Left colon (tissue), 2 donors: ENCODE results near the gene ROBO3. TPM values are rescaled to one million over a fixed set of nuclear protein-coding genes. Genes with fewer than 3 reads are reported as not detected.

Experiments
- ATAC-seq: fragments of 200-7000 bp; cut with Tn5 transposase; one replicate; pipeline ENCODE4 v1.9.1; 2020; ENCODE audit warnings: mild to moderate bottlenecking, moderate library complexity
- DNase-seq, 2 donors: peaks; one replicate each; pipeline ENCODE4 v3.0.0-alpha.2; 2020
- intact Hi-C, 2 donors: fragments of 100-400 bp; cut with DNase I in 1 of 2; cut with micrococcal nuclease in 1 of 2; formaldehyde crosslinking; loops; one replicate each; pipeline versions ENCODE4 v1.11.2 to v1.14.0; 2022; cut with DNase I, micrococcal nuclease
- total RNA-seq, 2 donors: library from RNA; stranded (reverse); fragmentation: NEBNext Ultra II Directional; extraction: Animal tissue kit (Norgen Biotek cat#: 25700); gene quantifications; one replicate each; pipeline ENCODE4 v1.2.1, GENCODE V29; 2021
- donor health status: DM: no; HTN: no; CAD: no.
- donor health status: DM: yes; HTN: yes; CAD: no.

ROBO3 gene
- total RNA-seq, 2 donors from 2014 or later: 9.2 to 12.0 TPM

- intact Hi-C loops: no loop called here
- DNase-seq: no peak
- ATAC-seq: no peak
Observed at GRCh38 chr11:124886978-124887666, 21.9 kb downstream of the ROBO3 start.

GRCh38 chr11:124887667-124888013, 22.4 kb downstream of the ROBO3 start:
- DNase-seq (no peak), ATAC-seq (no peak)
- intact Hi-C loops: no loop called here

- ATAC-seq (no peak), DNase-seq (no peak)
- intact Hi-C loops: no loop called here
Observed at GRCh38 chr11:124889191-124890091, 24.2 kb downstream of the ROBO3 start.

GRCh38 chr11:124890151-124890550, 24.9 kb downstream of the ROBO3 start:
- no peak for DNase-seq
- ATAC-seq: no peak
- intact Hi-C loops: no loop called here

GRCh38 chr11:124890683-124891372, 25.6 kb downstream of the ROBO3 start:
- DNase-seq (no peak), ATAC-seq (no peak)
- intact Hi-C loops: no loop called here

GRCh38 chr11:124891373-124891861, 26.2 kb downstream of the ROBO3 start:
- ATAC-seq (no peak), DNase-seq (no peak)
- intact Hi-C loops: no loop called here

- intact Hi-C loops: no loop called here
- ATAC-seq (no peak), DNase-seq (no peak)
Observed at GRCh38 chr11:124892146-124892545, 26.9 kb downstream of the ROBO3 start.

- intact Hi-C loops: no loop called here
- DNase-seq (no peak), ATAC-seq (no peak)
Observed at GRCh38 chr11:124892750-124893454, 27.7 kb downstream of the ROBO3 start.

GRCh38 chr11:124893781-124894401, 28.7 kb downstream of the ROBO3 start:
- DNase-seq: no peak
- no peak for ATAC-seq
- intact Hi-C loops: no loop called here

- ATAC-seq: no peak
- intact Hi-C loops: no loop called here
- DNase-seq: no peak
Observed at GRCh38 chr11:124894606-124895430, 29.6 kb downstream of the ROBO3 start.

- intact Hi-C loops: no loop called here
- DNase-seq (no peak), ATAC-seq (no peak)
Observed at GRCh38 chr11:124895471-124895971, 30.3 kb downstream of the ROBO3 start.

- ATAC-seq (no peak), DNase-seq (no peak)
- intact Hi-C loops: no loop called here
Observed at GRCh38 chr11:124896071-124896750, 31.0 kb downstream of the ROBO3 start.

- DNase-seq (no peak), ATAC-seq (no peak)
- intact Hi-C loops: no loop called here
Observed at GRCh38 chr11:124896821-124897391, 31.7 kb downstream of the ROBO3 start.

GRCh38 chr11:124897674-124898262, 32.5 kb downstream of the ROBO3 start, which contains the start of gene ROBO4:
Gene ROBO4, minus strand, starts transcription at chr11:124897865. Its CDS starts 70 bp downstream, at chr11:124897795.
- no peak for DNase-seq
- no peak for ATAC-seq
- intact Hi-C loops: no loop called here

- no peak for DNase-seq
- ATAC-seq: no peak
- intact Hi-C loops: no loop called here
Observed at GRCh38 chr11:124898263-124898680, 33.0 kb downstream of the ROBO3 start.

GRCh38 chr11:124898711-124899110, 33.5 kb downstream of the ROBO3 start:
- ATAC-seq (no peak), DNase-seq (no peak)
- intact Hi-C loops: no loop called here
